ENCODE results near the gene ZFX. TPM values are rescaled to one million over a fixed set of nuclear protein-coding genes. Genes with fewer than 3 reads are reported as not detected.

ZFX gene
- total RNA-seq, 1 donor from 2014 or later = 72.2 TPM

DNA sequence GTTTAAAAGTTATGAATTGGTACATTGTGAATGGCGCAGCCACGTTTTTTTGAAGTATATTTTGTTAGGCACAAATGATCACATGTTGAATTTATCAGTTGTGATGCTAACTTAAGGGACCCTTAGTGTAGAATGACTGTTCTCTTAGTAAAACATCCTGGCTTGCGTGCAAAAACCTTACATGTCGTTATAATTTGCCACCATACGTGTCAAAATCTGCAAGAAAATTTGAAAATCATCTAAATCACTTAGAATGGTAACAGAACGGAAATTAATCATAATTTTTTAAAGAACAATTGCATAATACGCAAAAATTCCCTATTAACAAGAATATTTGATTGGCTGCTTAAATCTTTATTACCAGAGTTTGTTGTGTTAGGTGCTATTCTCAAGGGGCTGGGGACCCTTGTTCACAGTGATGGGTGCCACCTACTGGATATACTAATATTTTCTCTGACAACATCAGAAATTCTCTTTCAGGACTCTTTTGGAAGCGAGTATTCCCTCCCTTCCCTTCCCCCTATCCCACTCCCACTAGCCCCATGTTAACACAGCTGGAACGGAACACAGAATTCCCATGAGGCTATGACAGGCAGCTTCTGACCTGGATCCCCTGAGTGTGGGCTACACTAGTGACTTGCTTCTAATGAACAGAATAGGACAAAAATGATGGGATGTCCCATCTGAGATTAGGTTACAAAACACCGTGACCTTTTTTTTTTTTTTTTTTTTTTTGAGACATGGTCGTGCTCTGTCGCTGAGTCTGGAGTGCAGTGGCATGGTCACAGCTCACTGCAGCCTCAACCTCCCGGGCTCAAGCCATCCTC is 92.5 kb downstream of the ZFX start:
- no peak for DNase-seq

DNA sequence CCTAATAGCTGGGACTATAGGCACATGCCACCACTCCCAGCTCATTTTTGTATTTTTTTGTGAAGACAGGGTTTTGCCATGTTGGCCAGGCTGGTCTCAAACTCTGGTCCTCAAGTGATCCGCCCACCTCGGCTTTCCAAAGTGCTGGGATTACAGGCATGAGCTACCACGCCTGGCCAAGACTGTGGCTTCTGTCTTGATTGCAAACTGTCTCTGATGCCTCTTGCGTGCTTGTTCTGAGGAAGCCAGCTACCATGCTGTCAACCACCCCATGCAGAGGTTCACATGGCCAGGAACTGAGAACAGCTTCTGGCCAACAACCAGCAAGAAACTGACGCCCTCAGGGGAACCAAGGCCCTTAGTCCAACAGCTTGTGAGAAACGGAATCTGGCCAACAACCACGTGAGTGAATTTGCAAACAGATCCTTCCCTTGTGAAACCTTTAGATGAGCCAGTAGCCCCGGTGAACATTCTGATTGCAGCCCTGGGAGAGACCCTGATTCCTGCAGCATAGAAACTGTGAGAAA is 93.2 kb downstream of the ZFX start:
- DNase-seq = peak; percentile 1

DNA sequence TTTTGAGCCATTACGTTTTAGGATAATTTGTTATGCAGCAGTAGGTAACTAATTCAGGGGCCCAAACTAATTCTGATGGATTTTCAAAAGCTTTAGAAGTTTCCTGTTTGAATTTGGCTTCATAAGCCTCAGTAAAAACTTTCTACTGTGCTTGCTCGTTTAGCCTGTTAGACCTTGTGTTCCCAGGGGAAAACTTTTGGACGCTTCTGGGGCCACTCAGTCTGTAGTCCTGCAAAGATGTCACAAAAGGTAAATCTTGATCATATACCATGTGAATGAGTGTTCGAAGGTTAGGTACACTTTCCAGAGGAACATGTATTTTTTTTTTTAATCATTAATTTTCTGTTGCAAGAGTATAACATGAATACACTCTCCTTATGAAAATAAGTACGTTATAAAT is 93.7 kb downstream of the ZFX start:
- DNase-seq = no peak

DNA sequence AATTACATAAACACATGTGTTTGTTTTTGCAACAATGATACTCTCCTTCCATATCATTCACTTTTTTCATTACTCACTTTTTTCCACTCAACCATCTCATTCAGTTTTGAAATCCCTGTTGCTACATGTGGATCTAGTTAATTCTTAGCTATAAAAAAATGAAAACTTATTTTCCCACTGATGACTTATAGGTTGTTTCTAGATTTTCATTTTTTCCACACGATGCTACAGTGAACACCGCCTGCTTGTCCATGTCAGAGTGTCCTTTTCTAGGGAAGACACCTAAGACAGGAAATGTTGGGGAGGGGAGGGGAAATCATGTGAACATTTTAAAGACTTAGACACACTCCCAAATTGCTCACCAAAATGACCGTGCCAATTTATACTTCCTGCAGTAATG is 94.2 kb downstream of the ZFX start:
- DNase-seq = no peak

DNA sequence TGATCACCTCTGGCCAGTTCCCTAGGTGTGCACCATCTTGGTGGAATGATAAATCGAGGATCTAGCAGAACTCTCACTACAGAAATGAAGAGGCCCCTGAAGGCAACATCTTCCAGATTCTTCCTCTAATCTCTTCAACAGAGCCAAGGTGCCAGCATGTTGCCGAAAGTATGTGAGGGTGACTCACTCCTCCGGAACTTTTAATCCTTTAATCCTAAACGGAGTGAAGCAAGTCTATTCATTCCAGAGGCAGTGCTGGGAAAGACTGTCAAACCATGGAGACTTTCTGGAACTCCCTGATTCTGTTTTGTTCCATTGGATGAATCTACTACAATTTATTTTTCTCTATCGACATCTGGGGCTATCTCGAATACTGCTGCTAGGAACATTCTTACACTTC is 95.7 kb downstream of the ZFX start:
- DNase-seq = no peak

DNA sequence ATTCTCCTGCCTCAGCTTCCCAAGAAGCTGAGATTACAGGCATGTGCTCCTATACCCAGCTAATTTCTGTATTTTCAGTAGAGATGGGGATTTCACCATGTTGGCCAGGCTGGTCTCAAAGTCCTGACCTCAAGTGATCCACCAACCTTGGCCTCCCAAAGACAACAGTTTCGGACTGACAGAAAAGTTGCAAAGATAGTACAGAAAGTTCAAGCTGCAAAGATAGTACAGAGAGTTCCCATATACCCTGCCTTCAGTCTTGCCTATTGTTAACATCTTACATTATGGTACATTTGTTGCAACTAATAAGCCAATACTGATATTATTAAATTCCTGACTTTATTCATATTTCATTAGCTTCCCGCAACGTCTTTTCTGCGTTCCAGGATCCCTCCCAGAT is 98.5 kb downstream of the ZFX start:
- no peak for DNase-seq

DNA sequence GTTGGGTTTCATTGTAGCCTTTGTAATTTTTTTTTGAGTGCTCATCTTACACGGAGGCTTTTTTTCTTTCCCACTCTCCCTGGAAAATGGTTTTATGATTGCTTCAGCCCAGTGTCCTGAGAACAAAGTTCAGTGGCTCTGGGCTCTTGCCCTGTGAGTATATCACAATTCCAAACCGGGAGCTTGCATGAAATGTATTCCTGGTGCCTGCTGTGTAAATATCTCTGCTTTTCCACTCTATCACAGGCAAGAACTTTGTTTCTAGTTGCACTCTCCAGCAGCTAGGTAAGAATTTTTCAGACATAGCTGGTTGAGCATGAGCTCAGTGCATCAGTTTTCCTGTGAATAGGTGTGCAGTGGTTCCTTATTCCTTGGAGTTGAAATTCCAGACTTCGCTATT is 103.5 kb downstream of the ZFX start:
- DNase-seq = no peak

DNA sequence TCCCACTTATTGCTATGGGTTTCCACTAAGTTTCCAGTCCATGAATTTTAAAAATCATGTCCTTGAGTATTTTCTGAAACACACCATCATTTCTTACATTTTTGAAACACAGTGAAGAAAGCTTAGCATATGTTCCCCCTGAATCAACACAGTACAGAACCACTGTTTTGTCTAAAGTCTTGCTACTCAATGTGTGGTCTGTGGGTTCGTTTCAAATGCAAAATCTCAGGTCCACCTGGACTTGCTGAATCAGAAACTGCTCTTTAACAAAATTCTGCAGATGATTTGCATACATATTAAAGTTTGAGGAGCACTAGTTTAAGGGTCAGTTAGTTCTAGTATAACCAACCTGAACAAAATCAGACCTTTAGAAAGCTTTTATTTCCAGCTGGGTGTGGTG is 103.9 kb downstream of the ZFX start:
- DNase-seq = no peak

DNA sequence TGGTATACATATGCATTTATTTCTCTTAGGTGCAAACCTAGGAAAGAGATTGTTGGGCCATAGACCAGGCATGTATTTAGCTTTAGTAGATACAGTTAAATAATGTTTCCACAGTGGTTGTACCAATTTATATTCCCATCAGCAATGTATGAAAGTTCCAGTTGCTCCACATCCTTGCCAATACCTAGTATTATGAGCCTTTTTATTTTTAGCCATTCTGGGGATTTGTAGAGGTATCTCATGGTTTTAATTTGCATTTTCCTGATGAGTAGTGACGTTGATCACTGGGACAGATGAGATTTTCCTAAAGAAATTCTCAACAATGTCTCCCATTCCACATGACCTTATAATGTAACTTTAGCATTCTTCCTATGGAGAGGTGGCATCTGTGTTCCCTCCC is 107.5 kb downstream of the ZFX start:
- DNase-seq = no peak

DNA sequence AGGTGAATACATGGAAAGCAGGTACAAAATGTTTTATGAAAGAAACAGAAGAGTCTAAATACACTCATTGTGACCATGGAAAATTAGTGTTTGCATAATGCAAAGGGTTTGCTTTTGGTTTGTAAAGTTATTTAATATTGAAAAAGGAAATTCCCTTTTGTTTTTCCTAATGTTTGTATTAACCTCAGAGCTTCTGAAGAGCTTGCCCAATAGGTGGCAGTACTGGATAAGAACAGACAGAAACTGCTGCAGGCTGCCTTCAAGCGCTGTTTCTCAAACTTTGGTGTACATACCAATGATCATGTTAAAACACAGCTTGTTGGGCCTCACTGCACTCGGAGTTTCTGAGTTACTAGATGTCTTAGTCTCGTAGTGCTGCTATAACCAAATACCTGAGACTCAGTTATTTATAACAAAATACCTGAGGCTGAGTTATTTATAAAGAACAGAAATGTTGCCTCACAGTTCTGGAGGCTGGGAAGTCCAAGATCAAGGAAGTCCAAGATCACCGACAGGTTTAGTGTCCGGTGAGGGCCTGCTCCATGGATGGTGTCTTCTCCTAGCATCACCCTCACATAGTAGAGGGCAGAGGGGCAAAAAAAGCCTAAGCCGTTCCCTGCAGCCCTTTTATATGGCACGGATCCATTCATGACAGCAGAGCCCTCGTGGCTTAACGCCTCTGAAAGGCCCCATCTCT is 110.2 kb downstream of the ZFX start:
- DNase-seq = no peak

DNA sequence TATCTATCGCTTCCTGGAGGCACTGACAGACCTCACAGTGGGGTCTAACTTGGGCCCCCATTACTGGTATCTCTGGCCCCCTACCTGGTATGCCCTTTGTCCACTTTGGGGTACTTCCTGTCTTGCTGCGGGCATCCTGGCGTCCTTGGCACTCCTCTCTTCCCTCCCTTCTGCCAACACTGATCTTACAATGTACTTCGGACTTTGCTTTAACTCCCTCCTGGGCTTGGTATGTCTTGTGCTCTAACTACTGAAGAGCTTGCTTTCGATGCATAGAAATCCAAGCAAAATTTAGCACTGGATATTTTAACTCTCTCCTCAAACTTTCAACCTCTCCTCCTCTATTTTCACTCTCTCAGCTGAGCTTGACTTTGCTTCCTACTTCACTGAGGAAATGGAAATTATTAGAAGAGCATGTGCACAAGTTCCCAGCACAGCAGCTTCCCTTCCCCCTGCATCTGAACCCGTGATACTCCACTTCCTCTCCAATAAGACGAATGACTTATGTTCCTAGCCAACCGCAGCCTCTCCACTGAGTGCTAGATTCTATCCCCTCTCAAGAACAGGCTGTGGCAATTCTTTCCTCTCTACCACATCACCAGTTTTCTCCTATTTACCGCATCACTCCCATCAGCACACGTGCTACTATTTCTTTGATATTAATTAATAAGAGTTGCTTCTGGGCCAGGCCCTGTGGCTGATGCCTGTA is 111.5 kb downstream of the ZFX start:
- DNase-seq = no peak

DNA sequence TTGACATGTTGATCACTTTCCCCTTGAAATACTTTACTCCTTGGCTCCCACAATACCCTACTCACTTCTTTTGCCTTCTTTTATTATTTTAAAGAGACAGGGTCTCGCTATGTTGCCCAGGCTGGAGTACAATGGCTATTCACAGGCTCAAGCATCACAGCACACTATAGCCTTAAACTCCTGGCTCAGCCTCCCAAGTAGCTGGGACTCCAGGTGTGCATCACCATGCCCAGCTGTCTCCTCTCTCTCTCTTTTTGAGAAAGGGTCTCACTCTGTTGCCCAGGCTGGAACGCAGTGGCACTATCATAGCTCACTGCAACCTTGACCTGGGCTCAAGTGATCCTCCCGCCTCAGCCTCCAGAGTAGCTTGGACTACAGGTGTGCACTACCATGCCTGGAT is 112.8 kb downstream of the ZFX start:
- no peak for DNase-seq

DNA sequence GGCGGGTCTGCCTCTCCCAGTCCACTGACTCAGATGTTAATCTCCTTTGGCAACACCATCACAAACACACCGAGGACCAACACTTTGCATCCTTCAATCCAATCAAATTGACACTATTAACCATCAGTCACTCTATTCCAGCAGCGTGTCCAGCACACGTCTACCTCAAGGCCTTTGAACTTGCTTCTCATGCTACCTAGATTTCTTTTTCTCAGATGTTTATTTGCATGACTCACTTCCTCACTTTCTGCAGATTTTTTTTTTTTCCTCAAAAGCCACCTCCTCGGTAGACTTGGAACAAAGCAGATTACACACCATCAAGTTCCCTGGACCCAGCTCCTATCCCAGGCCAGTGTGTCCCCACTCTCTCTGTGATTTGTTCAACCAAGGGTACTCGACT is 114.9 kb downstream of the ZFX start:
- DNase-seq = no peak

Small RNA genes lying within 50 kb of the gene (small RNA-seq; reads per million reads assigned to genes)
- not detected for gene RF00263

Other genes with a start within 250 kb of the ZFX start
- 30.7 TPM for gene APOO, start 241.8 kb upstream of the ZFX start, total RNA-seq
- gene CXorf58, start 241.7 kb upstream of the ZFX start, total RNA-seq = not detected
- 40.4 TPM for gene KLHL15, start 122.5 kb upstream of the ZFX start, total RNA-seq
- gene EIF2S3, start 94.8 kb upstream of the ZFX start, total RNA-seq = 313 TPM
- gene SUPT20HL2, start 164.3 kb downstream of the ZFX start, total RNA-seq = not detected
- not detected for gene SUPT20HL1, start 210.9 kb downstream of the ZFX start, total RNA-seq

All from occipital lobe (tissue), 3 donors.